ENCODE results near the gene HP. TPM values are rescaled to one million over a fixed set of nuclear protein-coding genes. Genes with fewer than 3 reads are reported as not detected.

The HP gene
- total RNA-seq, 2 experiments from 2014 or later, result not detected

GRCh38 chr16:72023962-72024361 is 30.3 kb upstream of the HP start:
- no peaks in the 10 kb centered on the region for H3K4me1 Mint-ChIP-seq (ENCODE audit: low read depth)
- no peaks in the 10 kb centered on the region for H3K27me3 Mint-ChIP-seq (ENCODE audit: low read depth)
- H3K9me3 Mint-ChIP-seq, result no peaks in the 10 kb centered on the region
- H3K27ac Mint-ChIP-seq, result peak overlapping the region; percentile 15
- CTCF ChIA-PET, result no interaction called here
- no peak overlapping the region for H3K4me3 Mint-ChIP-seq
- H3K36me3 Mint-ChIP-seq (ENCODE audit: low read depth), result peaks cover 20% of the 10 kb centered on the region
- DNase-seq, result no peak
- intact Hi-C loops (cut with micrococcal nuclease), result no loop called here

GRCh38 chr16:72024862-72025382 is 29.4 kb upstream of the HP start:
- Mint-ChIP-seq H3K36me3 (ENCODE audit: low read depth) (peaks cover 23% of the 10 kb centered on the region), H3K27ac (peak overlapping the region; percentile 6), H3K9me3 (no peaks in the 10 kb centered on the region), H3K4me1 (ENCODE audit: low read depth) (no peaks in the 10 kb centered on the region), H3K4me3 (no peak overlapping the region), H3K27me3 (ENCODE audit: low read depth) (no peaks in the 10 kb centered on the region)
- no peak for DNase-seq
- intact Hi-C loops (cut with micrococcal nuclease), result no loop called here
- CTCF ChIA-PET, result no interaction called here

DNA sequence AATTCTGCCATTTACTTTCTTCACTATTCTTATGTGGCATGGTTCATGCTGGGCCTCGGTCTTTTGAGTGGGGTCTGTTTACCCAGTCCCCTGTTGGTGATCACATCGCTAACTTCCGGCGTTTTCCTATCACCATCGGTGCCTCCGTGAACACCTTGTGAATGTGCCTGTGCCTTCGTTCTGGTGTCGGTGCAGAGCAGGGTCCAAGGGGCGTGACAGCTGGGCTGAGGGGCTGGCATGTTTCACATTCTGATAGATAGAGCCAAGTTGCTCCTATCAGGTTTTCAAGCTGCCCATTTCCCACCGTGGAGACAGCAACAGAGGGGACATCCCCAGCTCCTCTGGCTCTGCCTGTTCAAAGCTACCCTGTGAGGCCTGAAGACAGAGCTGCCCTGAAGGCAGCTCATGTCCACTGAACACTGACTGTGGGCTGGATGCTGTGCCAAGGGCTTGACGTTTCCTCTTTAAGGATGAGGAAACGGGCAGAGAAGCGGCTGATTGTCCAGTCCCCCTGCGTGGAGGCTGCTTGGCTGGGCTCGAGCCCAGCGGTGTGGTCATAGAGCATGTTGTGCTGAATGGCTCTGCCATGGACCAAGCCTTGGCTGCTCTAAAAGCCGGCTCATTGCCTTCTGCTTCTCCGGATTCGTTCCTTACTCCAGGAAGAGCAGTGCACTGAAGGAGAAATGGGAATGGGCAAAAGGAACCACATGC is 28.7 kb upstream of the HP start:
- DNase-seq, result no peak
- H3K4me3 Mint-ChIP-seq, result no peak overlapping the region
- peaks cover 23% of the 10 kb centered on the region for H3K36me3 Mint-ChIP-seq (ENCODE audit: low read depth)
- no peak overlapping the region for H3K27ac Mint-ChIP-seq
- H3K27me3 Mint-ChIP-seq (ENCODE audit: low read depth), result no peaks in the 10 kb centered on the region
- H3K4me1 Mint-ChIP-seq (ENCODE audit: low read depth), result no peaks in the 10 kb centered on the region
- intact Hi-C loops (cut with micrococcal nuclease), result no loop called here
- no peaks in the 10 kb centered on the region for H3K9me3 Mint-ChIP-seq
- CTCF ChIA-PET, result no interaction called here

DNA sequence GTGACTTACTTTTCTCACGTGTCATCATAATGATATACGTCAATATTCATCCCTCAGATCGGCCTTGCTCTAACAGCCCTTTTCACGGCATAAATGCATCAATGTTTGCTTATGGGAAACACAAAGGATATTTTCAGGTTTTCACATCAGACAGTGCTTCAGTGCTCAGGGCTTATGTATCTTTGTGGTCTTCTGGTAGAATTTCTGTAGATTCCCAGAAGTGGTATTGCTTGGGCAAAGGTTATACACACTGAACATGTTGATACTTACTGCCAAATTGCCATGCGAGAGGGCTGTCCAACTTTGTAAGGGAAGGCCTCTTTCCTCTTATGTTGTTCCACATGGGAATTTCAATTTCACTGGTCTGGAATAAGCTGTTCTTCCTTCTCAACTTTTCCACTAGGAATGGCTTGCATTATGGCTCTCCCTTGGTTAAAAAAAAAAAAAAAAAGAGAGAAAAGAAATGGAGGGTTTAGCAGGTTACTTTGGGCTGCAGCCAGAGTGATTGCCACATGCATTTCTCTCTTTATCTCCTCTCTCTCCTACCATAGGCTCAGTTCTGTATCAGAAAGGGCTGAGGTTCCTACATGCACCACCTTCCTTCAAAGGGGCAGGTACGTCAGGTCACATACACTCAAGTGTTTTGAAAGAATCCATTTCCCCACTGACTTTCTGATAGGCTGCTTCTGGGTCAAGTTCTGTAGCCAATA is 26.5 kb upstream of the HP start:
- Mint-ChIP-seq H3K4me1 (ENCODE audit: low read depth) (no peaks in the 10 kb centered on the region), H3K4me3 (no peak overlapping the region), H3K27me3 (ENCODE audit: low read depth) (no peaks in the 10 kb centered on the region), H3K27ac (no peak overlapping the region), H3K36me3 (ENCODE audit: low read depth) (peaks cover 21% of the 10 kb centered on the region), H3K9me3 (no peaks in the 10 kb centered on the region)
- intact Hi-C loops (cut with micrococcal nuclease), result no loop called here
- CTCF ChIA-PET, result no interaction called here
- no peak for DNase-seq

DNA sequence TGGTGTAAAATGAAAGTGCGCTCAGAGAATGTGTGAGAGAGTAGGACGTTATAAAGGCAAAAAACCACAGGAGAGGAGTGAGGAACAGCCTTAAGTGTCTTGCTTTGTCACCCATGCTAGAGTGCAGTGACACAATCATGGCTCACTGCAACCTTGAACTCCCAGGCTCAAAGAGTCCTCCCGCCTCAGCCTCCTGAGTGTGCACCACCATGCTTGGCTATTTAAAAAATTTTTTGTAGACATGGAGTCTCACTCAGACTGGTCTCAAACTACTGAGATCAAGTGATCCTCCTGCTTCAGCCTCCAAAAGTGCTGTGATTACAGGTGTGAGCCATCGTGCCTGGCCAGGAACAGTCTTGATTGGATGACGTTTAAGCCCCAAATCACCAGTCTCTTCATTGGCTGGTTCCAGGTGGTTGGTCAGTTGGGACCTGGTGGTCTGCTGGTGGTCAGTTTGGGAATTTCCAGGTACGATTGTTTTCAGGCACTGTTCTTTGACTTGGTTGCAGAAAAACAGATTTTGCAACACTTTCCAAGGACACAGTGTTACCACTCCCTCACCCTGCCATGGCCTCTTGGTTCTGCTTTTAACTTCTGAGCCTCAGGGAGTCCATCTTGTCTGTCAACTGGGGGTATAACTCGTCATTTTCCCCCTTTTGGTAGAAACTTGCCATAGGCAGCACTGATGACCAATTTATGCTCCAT is 24.6 kb upstream of the HP start:
- CTCF ChIA-PET, result no interaction called here
- Mint-ChIP-seq H3K4me3 (no peak overlapping the region), H3K9me3 (no peaks in the 10 kb centered on the region), H3K27me3 (ENCODE audit: low read depth) (no peaks in the 10 kb centered on the region), H3K27ac (no peak overlapping the region), H3K4me1 (ENCODE audit: low read depth) (no peaks in the 10 kb centered on the region), H3K36me3 (ENCODE audit: low read depth) (peaks cover 14% of the 10 kb centered on the region)
- intact Hi-C loops (cut with micrococcal nuclease), result no loop called here
- DNase-seq, result no peak

- no peak overlapping the region for H3K4me3 Mint-ChIP-seq
- no peak for DNase-seq
These were observed 20.9 kb upstream of the HP start for GRCh38 chr16:72033437-72033836.

DNA sequence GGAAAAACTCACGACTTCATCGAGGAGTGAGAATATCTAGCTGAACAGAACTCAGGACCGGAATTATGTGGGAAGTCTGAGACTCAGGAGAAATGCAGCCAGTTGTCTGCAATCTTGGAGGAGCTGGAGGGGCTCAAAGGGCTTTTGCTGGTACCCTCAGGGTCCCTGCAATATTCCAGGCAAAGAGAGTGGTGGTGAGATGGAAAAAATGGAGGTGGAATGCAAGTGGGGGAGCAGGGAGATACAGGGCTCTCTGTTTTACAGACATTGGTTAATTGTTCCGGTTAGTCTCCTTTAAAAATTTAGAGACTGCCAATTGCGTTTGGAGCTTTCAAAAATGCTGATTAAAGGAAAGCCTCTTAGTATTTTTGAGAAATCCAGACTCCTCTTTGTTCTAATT is 18.2 kb upstream of the HP start:
- H3K9me3 Mint-ChIP-seq, result no peaks in the 10 kb centered on the region
- intact Hi-C loops (cut with micrococcal nuclease), result no loop called here
- H3K4me3 Mint-ChIP-seq, result no peak overlapping the region
- H3K27me3 Mint-ChIP-seq (ENCODE audit: low read depth), result no peaks in the 10 kb centered on the region
- no peak overlapping the region for H3K27ac Mint-ChIP-seq
- H3K36me3 Mint-ChIP-seq (ENCODE audit: low read depth), result peaks cover 18% of the 10 kb centered on the region
- CTCF ChIA-PET, result no interaction called here
- H3K4me1 Mint-ChIP-seq (ENCODE audit: low read depth), result no peaks in the 10 kb centered on the region
- no peak for DNase-seq

More at GRCh38 chr16:72033437-72033836, 20.9 kb upstream of the HP start:
- Mint-ChIP-seq H3K4me1 (ENCODE audit: low read depth) (no peaks in the 10 kb centered on the region), H3K27me3 (ENCODE audit: low read depth) (no peaks in the 10 kb centered on the region), H3K9me3 (no peaks in the 10 kb centered on the region), H3K27ac (no peak overlapping the region), H3K36me3 (ENCODE audit: low read depth) (peaks cover 15% of the 10 kb centered on the region)
- CTCF ChIA-PET, result no interaction called here
- intact Hi-C loops (cut with micrococcal nuclease), result no loop called here

DNA sequence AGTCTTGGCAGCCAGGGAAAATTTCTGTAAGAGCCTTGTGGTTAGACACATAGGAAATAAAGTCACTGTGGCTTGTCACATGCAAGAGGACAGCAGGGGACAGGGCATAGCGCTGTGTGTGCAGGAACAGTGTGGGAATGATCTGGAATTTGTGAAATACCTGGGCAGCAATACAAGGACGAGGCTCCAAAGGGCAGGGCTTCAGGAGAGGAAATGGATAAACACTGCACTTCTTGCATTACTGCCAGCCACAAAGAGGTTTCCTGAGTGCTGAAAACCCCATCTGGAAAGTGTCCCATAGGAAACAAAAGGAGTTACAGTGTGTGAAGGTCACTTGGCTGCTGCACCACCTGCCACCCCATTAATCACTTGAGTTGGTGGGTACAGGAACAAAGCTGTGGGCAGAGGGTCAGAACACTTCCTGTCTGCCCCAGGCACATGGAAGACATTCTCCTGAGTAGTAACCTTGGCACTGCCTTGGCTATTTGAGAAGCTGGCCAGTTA is 12.1 kb upstream of the HP start:
- no peak for DNase-seq
- H3K9me3 Mint-ChIP-seq, result no peaks in the 10 kb centered on the region
- no peaks in the 10 kb centered on the region for H3K27me3 Mint-ChIP-seq (ENCODE audit: low read depth)
- no peak overlapping the region for H3K27ac Mint-ChIP-seq
- H3K4me3 Mint-ChIP-seq, result no peak overlapping the region
- intact Hi-C loops (cut with micrococcal nuclease), result no loop called here
- no peaks in the 10 kb centered on the region for H3K4me1 Mint-ChIP-seq (ENCODE audit: low read depth)
- H3K36me3 Mint-ChIP-seq (ENCODE audit: low read depth), result peaks cover 26% of the 10 kb centered on the region
- CTCF ChIA-PET, result no interaction called here

GRCh38 chr16:72043058-72043457 is 11.2 kb upstream of the HP start:
- Mint-ChIP-seq H3K27ac (no peak overlapping the region), H3K9me3 (no peaks in the 10 kb centered on the region), H3K4me3 (no peak overlapping the region), H3K36me3 (ENCODE audit: low read depth) (peaks cover 26% of the 10 kb centered on the region), H3K27me3 (ENCODE audit: low read depth) (no peaks in the 10 kb centered on the region), H3K4me1 (ENCODE audit: low read depth) (no peaks in the 10 kb centered on the region)
- no peak for DNase-seq
- CTCF ChIA-PET, result no interaction called here
- intact Hi-C loops (cut with micrococcal nuclease), result no loop called here

- H3K27ac Mint-ChIP-seq, result no peak overlapping the region
- peaks cover 25% of the 10 kb centered on the region for H3K36me3 Mint-ChIP-seq (ENCODE audit: low read depth)
- intact Hi-C loops (cut with micrococcal nuclease), result no loop called here
- no peaks in the 10 kb centered on the region for H3K9me3 Mint-ChIP-seq
- no peak for DNase-seq
- CTCF ChIA-PET, result no interaction called here
- H3K4me1 Mint-ChIP-seq (ENCODE audit: low read depth), result no peaks in the 10 kb centered on the region
- H3K4me3 Mint-ChIP-seq, result no peak overlapping the region
- no peaks in the 10 kb centered on the region for H3K27me3 Mint-ChIP-seq (ENCODE audit: low read depth)
These were observed 10.8 kb upstream of the HP start for GRCh38 chr16:72043539-72043938.

GRCh38 chr16:72044296-72044695 is 10.0 kb upstream of the HP start:
- Mint-ChIP-seq H3K4me3 (no peak overlapping the region), H3K9me3 (peaks cover 5% of the 10 kb centered on the region), H3K27me3 (ENCODE audit: low read depth) (no peaks in the 10 kb centered on the region), H3K4me1 (ENCODE audit: low read depth) (no peaks in the 10 kb centered on the region), H3K36me3 (ENCODE audit: low read depth) (peaks cover 25% of the 10 kb centered on the region), H3K27ac (no peak overlapping the region)
- CTCF ChIA-PET, result no interaction called here
- DNase-seq, result no peak
- intact Hi-C loops (cut with micrococcal nuclease), result no loop called here

DNA sequence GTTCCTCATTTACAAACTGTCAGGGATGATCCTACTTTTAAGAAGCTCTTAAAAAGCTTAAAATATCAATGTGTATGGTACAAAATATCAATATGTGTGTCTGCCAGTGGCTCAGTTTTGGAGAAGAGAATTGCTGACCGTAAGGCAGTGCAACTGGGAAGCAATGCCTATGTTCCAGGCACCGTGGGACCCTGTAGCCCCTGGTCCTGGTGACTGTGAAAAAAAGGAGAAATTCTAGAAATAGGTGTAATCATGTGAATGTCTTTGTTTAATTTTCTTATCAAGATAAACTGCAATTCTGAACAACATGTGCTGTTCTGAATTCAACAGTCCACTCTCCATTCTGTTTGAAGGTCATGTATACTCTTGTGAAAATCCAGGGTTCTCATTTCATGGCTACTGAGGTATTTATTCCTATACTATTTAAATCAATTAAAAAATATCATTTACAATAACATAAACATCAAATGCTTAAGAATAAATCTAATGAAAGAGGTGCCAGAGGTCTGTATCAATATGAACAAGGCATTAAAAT is 9.4 kb upstream of the HP start:
- Mint-ChIP-seq H3K4me3 (no peak overlapping the region), H3K27me3 (ENCODE audit: low read depth) (no peaks in the 10 kb centered on the region), H3K27ac (no peak overlapping the region), H3K9me3 (peaks cover 7% of the 10 kb centered on the region), H3K36me3 (ENCODE audit: low read depth) (peaks cover 25% of the 10 kb centered on the region), H3K4me1 (ENCODE audit: low read depth) (no peaks in the 10 kb centered on the region)
- CTCF ChIA-PET, result no interaction called here
- no peak for DNase-seq
- intact Hi-C loops (cut with micrococcal nuclease), result no loop called here

All from activated naive CD4-positive, alpha-beta T cell treated with anti-CD3 and anti-CD28 coated beads for 36 hours (primary cell).